Mucosa of descending colon (tissue), 3 donors: ENCODE results near the gene SMAD5. TPM values are rescaled to one million over a fixed set of nuclear protein-coding genes. Genes with fewer than 3 reads are reported as not detected.

Source experiments
- ATAC-seq: fragments of 200-7000 bp; cut with Tn5 transposase; one replicate; pipeline ENCODE4 v1.9.1; 2020; ENCODE audit warnings: mild to moderate bottlenecking, moderate library complexity
- DNase-seq, 3 donors: peaks; one replicate each; pipeline ENCODE4 v3.0.0-alpha.2; 2020
- H3K36me3 ChIP-seq: fragments of 200-600 bp; one replicate; pipeline ENCODE4 v1.8.0; 2021; ENCODE audit warnings: low read depth, mild to moderate bottlenecking
- H3K4me1 ChIP-seq: fragments of 200-600 bp; one replicate; pipeline ENCODE4 v1.8.0; 2021; ENCODE audit warnings: low read depth, mild to moderate bottlenecking
- H3K4me3 ChIP-seq: fragments of 200-600 bp; one replicate; pipeline ENCODE4 v1.8.0; 2021; ENCODE audit warnings: mild to moderate bottlenecking
- H3K9me3 ChIP-seq: fragments of 200-600 bp; one replicate; pipeline ENCODE4 v1.8.0; 2021; ENCODE audit warnings: mild to moderate bottlenecking
- CTCF ChIP-seq: fragments of 200-600 bp; IDR thresholded peaks from one replicate; pipeline ENCODE4 v1.8.0; 2022; ENCODE audit warnings: antibody characterized with exemption, mild to moderate bottlenecking
- intact Hi-C, 2 donors: fragments of 100-400 bp; cut with DNase I in 1 of 2; cut with micrococcal nuclease in 1 of 2; formaldehyde crosslinking; loops; one replicate each; pipeline versions ENCODE4 v1.11.0 to v1.11.1; 2022; cut with DNase I, micrococcal nuclease
- total RNA-seq, 3 donors: library from RNA; stranded (reverse); fragmentation: NEBNext Ultra II Directional in 2 of 3; extraction: Animal tissue kit (Norgen Biotek cat#: 25700) in 2 of 3; gene quantifications; one replicate each; pipeline versions ENCODE4 v1.2.1 to v1.2.4, GENCODE V29; 2021 to 2023
- donor health status: DM: no; HTN: no; CAD: no; lungs with moderate emphysema.
- donor health status: DM: no; HTN: no; CAD: no.
- donor health status: DM: no; HTN: yes; CAD: no.

SMAD5 gene
- total RNA-seq, 3 donors from 2014 or later, result 39.7 to 79.8 (median 42.0) TPM

- ATAC-seq (peak; percentile 43), DNase-seq (peak in 1 of 3 donors; percentile 35)
- Histone ChIP-seq H3K9me3 (no peaks in the 10 kb centered on the region), H3K4me3 (no peak overlapping the region), H3K4me1 (peaks cover 40% of the 10 kb centered on the region), H3K36me3 (no peaks in the 10 kb centered on the region)
- intact Hi-C loops, result no loop called here
- TF ChIP-seq CTCF, result no peak
Observed at GRCh38 chr5:136190091-136190720, 57.6 kb downstream of the SMAD5 start.

- no peak overlapping the region for H3K4me3 ChIP-seq
- peaks cover 34% of the 10 kb centered on the region for H3K4me1 ChIP-seq
- DNase-seq (no peak), ATAC-seq (no peak)
- intact Hi-C loops, result no loop called here
- no peaks in the 10 kb centered on the region for H3K9me3 ChIP-seq
- TF ChIP-seq CTCF, result no peak
- no peaks in the 10 kb centered on the region for H3K36me3 ChIP-seq
Observed at GRCh38 chr5:136190904-136191303, 58.3 kb downstream of the SMAD5 start.

GRCh38 chr5:136191304-136192014 is 58.8 kb downstream of the SMAD5 start:
- no peak overlapping the region for H3K4me3 ChIP-seq
- intact Hi-C loops, result no loop called here
- H3K9me3 ChIP-seq, result no peaks in the 10 kb centered on the region
- DNase-seq (peak; percentile 65 to 69 (median 68)), ATAC-seq (peak; percentile 57)
- H3K4me1 ChIP-seq, result peaks cover 34% of the 10 kb centered on the region
- TF ChIP-seq CTCF, result no peak
- no peaks in the 10 kb centered on the region for H3K36me3 ChIP-seq

GRCh38 chr5:136192015-136192525 is 59.4 kb downstream of the SMAD5 start:
- peak; percentile 54 for ATAC-seq
- intact Hi-C loops, result no loop called here

More at GRCh38 chr5:136192015-136192525, 59.4 kb downstream of the SMAD5 start:
- H3K9me3 ChIP-seq, result no peaks in the 10 kb centered on the region
- TF ChIP-seq CTCF, result no peak
- H3K36me3 ChIP-seq, result no peaks in the 10 kb centered on the region
- peak overlapping the region; percentile 23 for H3K4me3 ChIP-seq
- H3K4me1 ChIP-seq, result peaks cover 33% of the 10 kb centered on the region
- DNase-seq, result peak in 2 of 3 donors; percentile 33 to 46
